T follicular helper cell (primary cell): ENCODE results near the gene ROBO1.
"Not testable (repeated sequence)": the region's sequence is repeated elsewhere in the genome, so short reads cannot be mapped to it uniquely, and the experiment has no call there.

ENCODE experiments used
- DNase-seq: peaks from one replicate; pipeline ENCODE4 v3.0.0-alpha.2; 2020; ENCODE audit warnings: low read depth

Gene ROBO1

GRCh38 chr3:78738833-78739232 lies 1029.0 kb downstream of the ROBO1 start:
- DNase-seq: no peak

GRCh38 chr3:78737988-78738387 lies 1029.8 kb downstream of the ROBO1 start:
- no peak for DNase-seq

GRCh38 chr3:78736863-78737262 lies 1030.9 kb downstream of the ROBO1 start:
- no peak for DNase-seq

GRCh38 chr3:78734048-78734637 lies 1033.7 kb downstream of the ROBO1 start:
- no peak for DNase-seq

GRCh38 chr3:78732893-78733292 lies 1034.9 kb downstream of the ROBO1 start:
- no peak for DNase-seq

- no peak for DNase-seq
These were observed 1035.3 kb downstream of the ROBO1 start for GRCh38 chr3:78732471-78732870.

GRCh38 chr3:78729946-78730345 lies 1037.9 kb downstream of the ROBO1 start:
- no peak for DNase-seq

- no peak for DNase-seq
These were observed 1039.2 kb downstream of the ROBO1 start for GRCh38 chr3:78728406-78729145.

GRCh38 chr3:78726545-78726944 lies 1041.3 kb downstream of the ROBO1 start:
- no peak for DNase-seq

- no peak for DNase-seq
These were observed 1042.0 kb downstream of the ROBO1 start for GRCh38 chr3:78725703-78726246.

GRCh38 chr3:78724859-78725258 lies 1042.9 kb downstream of the ROBO1 start:
- no peak for DNase-seq

GRCh38 chr3:78724364-78724763 lies 1043.4 kb downstream of the ROBO1 start:
- not testable (repeated sequence) for DNase-seq

GRCh38 chr3:78721771-78722543 lies 1045.8 kb downstream of the ROBO1 start:
- DNase-seq: no peak

- no peak for DNase-seq
These were observed 1049.1 kb downstream of the ROBO1 start for GRCh38 chr3:78718707-78719106.

- DNase-seq: no peak
These were observed 1050.8 kb downstream of the ROBO1 start for GRCh38 chr3:78717041-78717440.

GRCh38 chr3:78712941-78713340 lies 1054.9 kb downstream of the ROBO1 start:
- no peak for DNase-seq

GRCh38 chr3:78712270-78712669 lies 1055.5 kb downstream of the ROBO1 start:
- no peak for DNase-seq

- DNase-seq: no peak
These were observed 1059.2 kb downstream of the ROBO1 start for GRCh38 chr3:78708565-78709073.

- no peak for DNase-seq
These were observed 1060.2 kb downstream of the ROBO1 start for GRCh38 chr3:78707609-78708008.

- no peak for DNase-seq
These were observed 1060.8 kb downstream of the ROBO1 start for GRCh38 chr3:78706906-78707523.

- no peak for DNase-seq
These were observed 1063.9 kb downstream of the ROBO1 start for GRCh38 chr3:78703944-78704343.

GRCh38 chr3:78701537-78701936 lies 1066.3 kb downstream of the ROBO1 start:
- DNase-seq: no peak
